A673 (cell line): ENCODE data around the gene RAP2B. TPM values are rescaled to one million over a fixed set of nuclear protein-coding genes. Genes with fewer than 3 reads are reported as not detected.

ENCODE experiments used
- BruUV-seq: library from RNA; stranded (reverse); fragments of 400-500 nt; replicated peaks from 2 replicates; lab custom pipeline; 2021; lab: Mats Ljungman, UMichigan
- CTCF ChIA-PET: fragments of 300-600 bp; sonication (Branson Sonifier 250); formaldehyde crosslinking; loops from one replicate; lab custom pipeline; 2022; ENCODE audit warnings: antibody characterized with exemption; lab: Charles Lee
- POLR2A ChIA-PET: fragments of 300-600 bp; sonication (Branson Sonifier 250); formaldehyde crosslinking; loops from one replicate; lab custom pipeline; 2022; ENCODE audit warnings: antibody characterized with exemption; ENCODE audit not compliant: low non-redundant PET; lab: Charles Lee
- DNase-seq: peaks from one replicate; pipeline ENCODE4 v3.0.0-alpha.2; 2015; ENCODE audit warnings: low spot score
- H3K27ac ChIP-seq: fragments of 200-600 bp; sonication (generic); 2 replicates; pipeline ENCODE4 v1.5.1; 2016; ENCODE audit warnings: mixed run types, low read depth, mild to moderate bottlenecking, mixed read lengths, antibody characterized with exemption, low read length; ENCODE audit not compliant: poor library complexity, severe bottlenecking
- H3K27me3 ChIP-seq: fragments of 200-600 bp; sonication (generic); replicated peaks from 2 replicates; pipeline ENCODE4 v1.6.1; 2017; ENCODE audit warnings: mixed run types, low read depth, mild to moderate bottlenecking, mixed read lengths, antibody characterized with exemption, low read length; ENCODE audit not compliant: insufficient read depth, poor library complexity
- H3K36me3 ChIP-seq: fragments of 200-600 bp; sonication (generic); 2 replicates; pipeline ENCODE4 v1.6.1; 2016; ENCODE audit warnings: mixed run types, mild to moderate bottlenecking, mixed read lengths, antibody characterized with exemption, low read length; ENCODE audit not compliant: insufficient read depth, poor library complexity, severe bottlenecking
- H3K4me1 ChIP-seq: fragments of 200-600 bp; sonication (generic); 2 replicates; pipeline ENCODE4 v1.6.1; 2017; ENCODE audit warnings: mixed run types, mild to moderate bottlenecking, mixed read lengths, antibody characterized with exemption, low read length; ENCODE audit not compliant: insufficient read depth, poor library complexity, severe bottlenecking
- H3K4me3 ChIP-seq: fragments of 200-600 bp; sonication (generic); 2 replicates; pipeline ENCODE4 v1.5.1; 2016; ENCODE audit warnings: low read depth, mixed run types, mild to moderate bottlenecking, mixed read lengths, low read length; ENCODE audit not compliant: poor library complexity, severe bottlenecking
- H3K9me3 ChIP-seq: fragments of 200-600 bp; sonication (generic); 2 replicates; pipeline ENCODE4 v1.6.1; 2016; ENCODE audit warnings: mixed run types, low read depth, mild to moderate bottlenecking, mixed read lengths, antibody characterized with exemption, low read length; ENCODE audit not compliant: poor library complexity, severe bottlenecking
- CTCF ChIP-seq: fragments of 300-800, 200-600 bp; sonication (generic); conservative IDR thresholded peaks from 2 replicates; pipeline ENCODE4 v1.5.1; 2017; ENCODE audit warnings: low read depth, mild to moderate bottlenecking, antibody characterized with exemption, low read length, moderate library complexity, mixed read lengths
- EZH2 ChIP-seq: fragments of 200-600 bp; sonication (generic); IDR thresholded peaks from 2 replicates; pipeline ENCODE4 v1.6.1; 2017; ENCODE audit warnings: borderline replicate concordance, low read depth, mild to moderate bottlenecking, mixed read lengths, antibody characterized with exemption, low read length; ENCODE audit not compliant: poor library complexity, severe bottlenecking
- intact Hi-C: fragments of 100-400 bp; cut with micrococcal nuclease; formaldehyde crosslinking; loops from one replicate; pipeline ENCODE4 v1.10.0; 2022; ENCODE audit not compliant: unreplicated experiment
- total RNA-seq: library from RNA; stranded (reverse); gene quantifications from 2 replicates; pipeline ENCODE4 v1.2.3, GENCODE V29; 2021

RAP2B gene
- total RNA-seq, 1 experiment from 2014 or later = 15.8 TPM

DNA sequence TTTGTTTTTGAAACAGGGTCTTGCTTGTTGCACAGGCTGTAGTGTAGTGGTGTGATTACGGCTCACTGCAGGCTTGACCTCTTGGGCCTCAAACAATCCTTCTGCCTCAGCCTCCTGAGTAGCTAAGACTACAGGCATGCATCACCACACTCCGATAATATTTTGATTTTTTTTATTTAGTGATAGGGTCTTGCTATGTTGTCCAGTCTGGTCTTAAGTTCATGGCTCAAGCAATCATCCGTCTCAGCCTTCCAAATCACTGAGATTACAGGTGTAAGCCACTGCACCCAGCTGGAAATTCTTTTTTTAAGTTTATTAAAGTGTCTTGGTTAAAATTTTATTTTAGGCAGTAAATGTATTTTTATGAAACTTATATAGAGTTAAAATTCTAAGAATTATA is 32.2 kb upstream of the RAP2B start:
- POLR2A ChIA-PET = no interaction called here
- Histone ChIP-seq H3K27me3 (no peaks in the 10 kb centered on the region), H3K9me3 (no peaks in the 10 kb centered on the region), H3K4me3 (no peak overlapping the region), H3K36me3 (no peaks in the 10 kb centered on the region), H3K27ac (no peak overlapping the region), H3K4me1 (peaks cover 6% of the 10 kb centered on the region)
- no peak for DNase-seq
- intact Hi-C loops = no loop called here
- CTCF ChIA-PET = no interaction called here
- no peak for TF ChIP-seq CTCF
- TF ChIP-seq EZH2 = no peak
- BruUV-seq = no TSS peak

- CTCF ChIA-PET = no interaction called here
- POLR2A ChIA-PET = interaction anchor here (0.7 to 0.8 kb wide), 2 partner anchors 52 to 476 kb away, joined by 5 to 10 read pairs; no protein-coding TSS in a partner anchor
- BruUV-seq = no TSS peak
Observed at GRCh38 chr3:153130312-153130977, 31.6 kb upstream of the RAP2B start.

GRCh38 chr3:153137626-153138025 is 24.4 kb upstream of the RAP2B start:
- Histone ChIP-seq H3K4me1 (peaks cover 6% of the 10 kb centered on the region), H3K9me3 (no peaks in the 10 kb centered on the region), H3K27ac (no peak overlapping the region), H3K36me3 (no peaks in the 10 kb centered on the region), H3K4me3 (no peak overlapping the region), H3K27me3 (no peaks in the 10 kb centered on the region)
- intact Hi-C loops = no loop called here
- no TSS peak for BruUV-seq
- TF ChIP-seq CTCF (no peak), EZH2 (no peak)
- ChIA-PET CTCF (no interaction called here), POLR2A (no interaction called here)
- no peak for DNase-seq

More at GRCh38 chr3:153130312-153130977, 31.6 kb upstream of the RAP2B start:
- H3K4me3 ChIP-seq = no peak overlapping the region
- intact Hi-C loops = no loop called here
- TF ChIP-seq EZH2 (no peak), CTCF (no peak)
- H3K9me3 ChIP-seq = no peaks in the 10 kb centered on the region
- no peaks in the 10 kb centered on the region for H3K36me3 ChIP-seq
- H3K4me1 ChIP-seq = peaks cover 6% of the 10 kb centered on the region
- H3K27ac ChIP-seq = no peak overlapping the region
- no peaks in the 10 kb centered on the region for H3K27me3 ChIP-seq
- peak; percentile 41 for DNase-seq
